Measurements from ENCODE around the gene DOC2B.
"Not testable (repeated sequence)": the region's sequence is repeated elsewhere in the genome, so short reads cannot be mapped to it uniquely, and the experiment has no call there.

DOC2B gene

DNA sequence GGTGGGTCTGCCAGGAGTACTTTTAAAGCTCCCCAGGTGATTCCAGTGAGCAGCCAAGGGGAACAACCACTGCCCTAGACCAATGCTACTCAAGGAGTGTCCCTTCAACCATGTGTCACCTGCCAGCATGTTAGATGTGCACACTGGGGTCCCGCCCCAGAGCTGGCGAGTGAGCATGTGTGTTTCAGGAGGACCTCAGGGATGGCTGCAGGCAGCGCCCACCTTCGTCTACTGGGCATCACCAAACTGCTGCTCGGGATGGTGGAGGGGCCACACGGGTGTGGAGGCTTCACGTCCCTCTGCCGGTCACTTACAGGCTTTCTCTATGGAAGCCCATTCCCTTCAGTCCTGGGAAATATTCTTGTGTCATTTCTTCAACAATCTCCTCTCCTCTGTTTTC, 29.0 kb upstream of the DOC2B start:
- no peak for DNase-seq (ENCODE audit: low read depth)

- no peak for DNase-seq (ENCODE audit: low read depth)
These were observed 27.0 kb upstream of the DOC2B start for GRCh38 chr17:208429-208828.

DNA sequence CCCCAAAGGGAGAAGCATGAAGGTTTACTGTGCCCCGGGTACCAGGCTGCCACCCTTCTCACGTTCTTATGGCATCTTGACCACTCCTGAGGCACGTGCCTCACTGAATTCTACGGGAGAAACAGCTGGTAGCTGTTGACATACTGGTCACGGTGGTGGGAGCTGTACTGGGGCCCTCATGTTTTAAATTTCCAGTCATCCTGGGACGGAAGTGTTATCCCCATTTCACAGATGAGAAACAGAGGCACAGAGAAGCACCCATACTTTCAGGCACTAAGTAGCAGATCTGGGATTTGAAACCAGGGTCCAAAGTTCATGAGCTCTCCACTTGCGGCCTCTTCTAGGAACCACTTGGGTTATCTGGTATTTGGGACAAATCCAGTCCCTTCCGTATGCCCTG, 26.3 kb upstream of the DOC2B start:
- DNase-seq (ENCODE audit: low read depth) = no peak

DNA sequence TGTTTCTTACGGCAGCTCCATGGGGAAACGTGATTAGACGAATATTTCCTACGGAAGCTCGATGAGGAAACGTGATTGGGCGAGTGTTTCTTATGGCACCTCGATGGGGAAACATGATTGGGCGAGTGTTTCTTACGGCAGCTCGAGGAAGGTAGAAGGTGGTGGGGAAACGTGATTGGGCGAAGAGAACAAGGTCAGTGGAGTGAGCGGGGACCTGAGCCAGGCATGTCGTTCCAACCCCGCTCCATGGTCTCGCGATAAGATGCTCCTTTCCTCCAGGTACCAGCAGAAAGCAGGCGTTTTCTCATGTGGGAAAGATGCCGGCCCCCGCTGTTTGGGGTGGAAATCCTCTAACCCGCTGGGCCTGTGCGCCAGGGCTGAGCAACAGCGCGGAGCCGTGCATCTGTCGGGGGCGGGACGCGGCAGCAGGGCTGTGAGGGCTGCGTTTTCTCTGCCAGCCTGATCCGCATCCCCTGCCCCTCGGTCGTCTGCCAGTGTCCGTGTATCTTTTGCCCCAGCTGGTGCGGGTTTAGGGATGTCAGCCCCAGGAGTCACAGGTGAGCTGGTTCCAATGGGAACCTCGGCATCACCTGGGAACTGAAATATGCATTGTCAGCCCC, 25.6 kb upstream of the DOC2B start:
- no peak for DNase-seq (ENCODE audit: low read depth)

DNA sequence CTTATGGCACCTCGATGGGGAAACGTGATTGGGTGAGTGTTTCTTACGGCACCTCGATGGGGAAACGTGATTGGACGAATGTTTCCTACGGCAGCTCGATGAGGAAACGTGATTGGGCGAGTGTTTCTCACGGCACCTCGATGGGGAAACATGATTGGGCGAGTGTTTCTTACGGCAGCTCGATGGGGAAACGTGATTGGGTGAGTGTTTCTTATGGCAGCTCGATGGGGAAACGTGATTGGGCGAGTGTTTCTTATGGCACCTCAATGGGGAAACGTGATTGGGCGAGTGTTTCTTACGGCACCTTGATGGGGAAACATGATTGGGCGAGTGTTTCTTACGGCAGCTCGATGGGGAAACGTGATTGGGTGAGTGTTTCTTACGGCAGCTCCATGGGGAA, 25.0 kb upstream of the DOC2B start:
- not testable (repeated sequence) for DNase-seq (ENCODE audit: low read depth)

GRCh38 chr17:205817-206216, 24.4 kb upstream of the DOC2B start:
- DNase-seq (ENCODE audit: low read depth) = no peak

DNA sequence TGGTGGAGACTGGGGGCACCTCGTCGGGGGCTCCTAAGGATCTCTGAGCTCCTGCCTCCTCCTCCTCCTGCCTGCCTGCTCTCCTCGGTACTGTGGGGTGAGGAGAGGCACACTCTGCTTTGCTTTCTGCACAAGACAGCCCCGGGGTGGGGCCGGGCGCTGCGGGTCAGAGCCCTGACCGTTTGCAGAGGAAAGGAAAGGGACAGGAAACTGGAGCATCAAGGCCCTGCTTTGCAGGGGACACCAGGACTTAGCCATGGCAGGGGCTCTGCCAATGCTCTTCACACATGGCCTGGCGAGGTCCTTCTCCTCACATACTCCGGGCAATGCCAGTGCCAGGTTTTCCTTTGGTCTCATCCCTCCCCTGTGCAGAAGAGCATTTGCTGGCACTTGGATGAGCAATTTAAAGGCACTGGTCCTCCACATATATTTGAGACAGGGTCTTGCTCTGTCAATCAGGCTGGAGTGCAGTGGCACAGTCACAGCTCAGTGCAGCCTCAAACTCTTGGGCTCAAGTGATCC, 23.8 kb upstream of the DOC2B start:
- DNase-seq (ENCODE audit: low read depth) = no peak

DNA sequence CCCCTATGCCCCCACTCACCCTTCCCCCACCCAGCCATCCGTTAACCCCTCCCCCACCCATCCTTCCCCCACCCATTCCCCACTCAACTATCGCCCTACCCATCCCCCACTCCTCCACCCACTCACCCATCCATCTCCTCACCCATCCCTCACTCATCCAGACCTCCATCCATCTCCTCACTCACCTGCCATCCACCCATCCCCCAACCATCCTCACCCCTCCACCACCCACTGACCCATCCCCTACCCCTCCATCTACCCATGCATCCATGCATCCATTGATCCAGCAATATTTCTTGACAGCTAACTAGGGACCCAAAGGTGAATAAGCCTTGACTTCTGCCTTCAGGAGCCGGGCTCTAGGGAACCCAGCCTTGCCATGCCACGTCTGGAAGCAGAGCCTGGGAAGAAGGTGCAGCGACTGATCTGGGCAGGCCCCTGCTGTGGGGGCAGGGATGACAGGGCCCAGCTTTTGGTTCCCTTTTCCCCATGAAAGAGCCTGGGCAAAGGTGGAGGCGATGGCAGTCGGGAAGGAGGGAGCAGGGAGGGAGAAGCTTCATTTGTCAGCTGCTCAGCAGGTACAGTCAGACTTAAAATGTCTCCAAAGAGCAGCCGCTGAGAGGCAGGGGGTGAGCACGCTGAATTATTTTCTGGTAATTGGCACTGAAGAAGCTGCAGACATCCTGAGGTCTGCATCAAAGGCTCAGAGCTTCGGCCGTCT, 23.1 kb upstream of the DOC2B start:
- no peak for DNase-seq (ENCODE audit: low read depth)

DNA sequence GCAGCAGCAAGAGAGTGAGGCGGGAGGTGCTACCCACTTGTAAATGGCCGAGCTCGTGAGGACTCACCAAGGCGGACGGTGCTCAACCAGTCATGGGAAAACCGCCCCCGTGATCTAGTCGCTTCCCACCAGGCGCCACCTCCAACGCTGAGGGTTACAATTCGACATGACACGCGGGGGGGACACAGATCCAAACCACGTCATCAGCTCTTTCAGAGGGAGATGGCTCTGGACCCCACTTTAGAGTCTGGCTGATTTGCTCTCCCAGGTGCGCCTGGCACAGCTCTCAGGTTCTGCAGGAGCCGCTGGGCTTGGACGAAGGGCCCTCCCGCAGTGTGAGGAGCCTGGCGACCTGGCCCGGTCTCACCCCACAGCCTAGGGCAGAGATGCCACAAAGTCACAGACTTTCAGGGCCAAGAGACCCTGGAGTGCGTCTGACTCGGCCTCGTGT, 21.1 kb upstream of the DOC2B start:
- no peak for DNase-seq (ENCODE audit: low read depth)

DNA sequence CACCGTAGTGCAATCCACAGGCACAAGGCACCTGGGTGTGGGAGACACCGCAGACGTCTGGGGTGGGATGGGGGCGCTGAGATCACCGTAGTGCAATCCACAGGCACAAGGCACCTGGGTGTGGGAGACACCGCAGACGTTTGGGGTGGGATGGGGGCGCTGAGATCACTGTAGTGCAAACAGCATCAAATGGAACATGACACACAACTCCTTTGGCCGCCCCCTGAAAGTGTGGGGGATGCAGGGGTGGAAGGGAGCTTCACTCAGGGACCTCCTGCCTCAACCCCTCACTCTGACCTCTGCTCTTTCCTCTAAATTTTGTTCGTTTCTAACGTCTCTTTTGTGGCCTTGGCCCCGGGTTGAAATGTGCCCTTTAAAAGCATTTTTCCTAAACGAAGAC, 20.3 kb upstream of the DOC2B start:
- DNase-seq (ENCODE audit: low read depth) = not testable (repeated sequence)

- DNase-seq (ENCODE audit: low read depth) = not testable (repeated sequence)
These were observed 19.8 kb upstream of the DOC2B start for GRCh38 chr17:201257-201656.

GRCh38 chr17:200586-200985, 19.1 kb upstream of the DOC2B start:
- no peak for DNase-seq (ENCODE audit: low read depth)

DNA sequence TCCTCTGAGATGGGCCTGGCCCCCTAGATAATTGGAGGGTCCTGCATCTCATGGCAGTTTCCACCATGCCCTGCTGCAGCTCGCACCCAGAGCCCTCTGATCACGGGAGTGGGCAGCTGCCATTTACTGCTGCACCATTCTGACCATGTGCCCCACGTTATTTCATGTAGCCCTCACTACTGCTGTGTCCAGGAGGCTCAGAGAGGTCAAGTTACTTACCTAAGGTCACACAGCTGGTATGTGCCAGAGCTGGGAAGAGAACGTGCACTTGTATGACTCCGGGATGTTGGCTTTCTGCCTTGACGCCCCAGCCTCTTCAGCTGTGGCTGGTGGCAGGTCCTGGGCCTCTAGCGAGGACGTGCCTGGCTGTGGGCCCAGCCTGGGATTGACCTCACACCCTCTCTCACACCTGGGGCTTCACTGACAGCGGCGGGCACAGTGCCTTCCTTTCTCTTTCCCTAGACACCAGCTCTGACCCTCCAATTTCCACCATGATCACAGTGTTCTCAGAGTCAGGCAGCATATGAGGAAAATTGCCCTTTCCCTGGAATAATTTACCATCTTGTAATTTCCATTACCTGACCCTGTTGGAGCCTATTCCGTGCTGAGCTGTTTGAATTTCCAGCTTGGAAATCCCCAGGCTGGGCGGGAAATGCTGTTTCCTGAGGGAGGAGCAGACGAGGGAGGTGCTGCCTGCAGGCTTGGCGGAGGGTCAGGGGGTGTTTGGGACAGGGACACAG, 18.5 kb upstream of the DOC2B start:
- no peak for DNase-seq (ENCODE audit: low read depth)

- DNase-seq (ENCODE audit: low read depth) = no peak
These were observed 17.7 kb upstream of the DOC2B start for GRCh38 chr17:199191-199604.

DNA sequence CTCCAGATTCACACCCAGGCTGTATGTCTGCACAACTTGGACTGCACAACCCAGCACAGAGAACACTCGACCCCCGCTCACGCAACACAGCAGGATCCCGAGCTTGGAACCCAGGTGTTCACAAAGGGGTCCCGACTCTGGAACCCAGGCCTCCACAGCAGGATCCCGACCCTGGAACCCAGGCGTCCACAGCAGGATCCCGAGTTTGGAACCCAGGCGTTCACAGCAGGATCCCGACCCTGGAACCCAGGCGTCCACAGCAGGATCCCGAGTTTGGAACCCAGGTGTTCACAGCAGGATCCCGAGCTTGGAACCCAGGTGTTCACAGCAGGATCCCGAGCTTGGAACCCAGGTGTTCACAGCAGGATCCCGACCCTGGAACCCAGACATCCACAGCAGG, 16.8 kb upstream of the DOC2B start:
- not testable (repeated sequence) for DNase-seq (ENCODE audit: low read depth)

GRCh38 chr17:197352-197751, 15.9 kb upstream of the DOC2B start:
- no peak for DNase-seq (ENCODE audit: low read depth)

GRCh38 chr17:194828-195602, 13.6 kb upstream of the DOC2B start:
- DNase-seq (ENCODE audit: low read depth) = no peak

DNA sequence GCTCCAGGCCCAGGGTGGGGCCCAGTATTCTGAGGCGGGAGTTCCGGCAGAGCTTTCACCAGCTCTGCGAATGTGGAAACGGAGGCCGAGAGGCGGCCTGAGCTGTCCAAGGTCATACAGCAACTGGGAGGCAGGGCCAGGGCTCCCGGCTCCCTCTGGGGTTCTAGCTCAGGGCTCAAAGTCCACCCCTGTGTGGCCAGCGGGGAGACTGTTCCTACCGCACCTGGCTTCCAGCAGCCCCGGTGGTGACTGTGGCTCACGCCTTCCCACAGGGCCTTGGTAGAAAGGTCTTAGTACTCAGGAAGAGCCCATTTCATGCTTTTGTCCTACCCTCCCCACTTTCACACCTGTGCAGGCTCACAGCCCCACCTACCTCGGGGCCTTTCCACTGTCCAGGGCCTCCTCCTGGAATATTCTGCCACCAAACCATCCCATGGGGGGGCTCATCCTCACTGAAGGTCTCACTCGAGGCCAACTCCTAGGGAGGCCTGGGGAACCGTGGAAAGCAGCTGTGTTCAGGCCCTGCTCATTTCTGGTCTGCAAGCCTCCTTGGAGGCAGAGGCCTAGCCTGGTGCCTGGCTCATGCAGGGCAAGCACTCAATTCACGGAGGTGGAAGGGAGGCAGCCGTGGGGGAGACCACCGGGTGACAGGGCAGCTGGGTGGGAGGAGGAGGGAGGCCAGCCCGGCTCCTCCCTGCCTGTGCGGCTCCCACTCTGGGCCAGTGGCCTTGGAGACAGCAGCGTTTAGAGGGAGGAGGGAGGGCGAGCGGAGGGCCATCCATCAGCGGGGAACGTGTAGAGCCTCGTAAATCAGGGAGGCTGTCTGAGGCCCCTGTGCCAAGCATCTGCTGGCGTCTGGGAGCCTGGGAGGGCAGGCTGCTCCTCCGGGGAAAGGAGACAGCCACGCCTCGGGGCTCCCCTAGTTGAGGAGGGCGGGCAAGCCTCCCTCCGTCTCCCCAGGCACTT, 12.7 kb upstream of the DOC2B start:
- DNase-seq (ENCODE audit: low read depth) = no peak

GRCh38 chr17:193426-193810, 12.0 kb upstream of the DOC2B start:
- no peak for DNase-seq (ENCODE audit: low read depth)

DNA sequence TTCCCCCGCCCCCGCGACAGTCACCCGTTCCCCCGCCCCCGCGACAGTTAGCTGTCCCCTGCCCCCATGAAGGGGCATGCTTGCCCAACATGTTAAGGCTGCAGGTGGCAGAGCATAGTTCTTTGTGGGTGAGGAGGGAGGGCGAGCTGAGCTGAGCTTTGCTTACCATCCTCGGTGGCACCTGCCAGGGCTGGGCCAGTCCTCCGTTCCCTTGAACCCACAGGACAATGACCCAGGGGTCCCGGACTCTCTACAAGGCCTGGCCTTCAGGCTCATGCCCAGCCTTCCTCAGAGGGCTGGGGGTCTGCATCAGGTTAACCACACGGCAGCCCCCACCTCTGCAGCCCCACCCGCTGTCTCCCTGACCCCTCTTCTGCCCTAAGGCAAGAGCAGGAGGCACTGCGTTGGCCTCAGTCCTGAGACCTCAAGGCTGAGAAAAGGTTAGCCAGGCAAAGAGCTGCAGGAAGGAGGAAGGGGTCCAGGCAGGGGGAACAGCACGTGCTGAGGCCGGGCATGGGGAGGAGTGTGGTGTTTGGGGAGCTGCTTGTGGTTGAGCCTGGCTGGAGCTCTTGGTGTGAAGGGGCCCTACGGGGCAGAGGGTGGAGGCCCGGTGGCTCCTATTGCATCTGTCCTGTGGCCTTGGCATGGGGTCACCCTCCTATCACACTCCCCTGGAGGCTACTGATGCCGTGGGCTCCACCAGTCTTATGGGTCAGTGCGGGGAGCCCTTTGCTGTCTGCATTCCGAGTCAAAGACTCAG, 11.4 kb upstream of the DOC2B start:
- no peak for DNase-seq (ENCODE audit: low read depth)
